H1 (cell line): Measurements from ENCODE around the gene TFEC. TPM values are rescaled to one million over a fixed set of nuclear protein-coding genes. Genes with fewer than 3 reads are reported as not detected.
A peak's percentile ranks its signal among the peaks of the same experiment; 100 is the strongest.

Source experiments
- CTCF ChIA-PET: fragments of 300-600 bp; sonication (Branson Sonifier 250); formaldehyde crosslinking; loops from one replicate; lab custom pipeline; 2021; ENCODE audit not compliant: partially characterized antibody; lab: Charles Lee
- POLR2A ChIA-PET: fragments of 300-600 bp; sonication (Branson Sonifier 250); formaldehyde crosslinking; loops from one replicate; lab custom pipeline; 2021; ENCODE audit warnings: inconsistent platforms; ENCODE audit not compliant: partially characterized antibody; lab: Charles Lee
- DNase-seq, 2 experiments: peaks; one replicate each; pipeline versions ENCODE4 v3.0.0 to v3.0.0-alpha.2; 2010 to 2022; ENCODE audit warnings: low spot score in 2 of 2, low read depth in 1 of 2, mixed read lengths in 1 of 2
- FAIRE-seq: peaks from 2 replicates; lab custom pipeline; 2011; peaks lifted over from hg19 to GRCh38; lab: Jason Lieb, UNC
- H2AFZ ChIP-seq: 2 replicates; pipeline ENCODE4 v1.8.1; 2012; ENCODE audit warnings: low read length, inconsistent platforms
- H2AK5ac ChIP-seq: 2 replicates; pipeline ENCODE4 v1.6.1; 2013; ENCODE audit warnings: low read depth, low read length
- H2BK120ac ChIP-seq: replicated peaks from 2 replicates; pipeline ENCODE3; 2013; ENCODE audit warnings: low read depth, low read length, inconsistent platforms
- H2BK12ac ChIP-seq: 2 replicates; pipeline ENCODE4 v1.6.1; 2013; ENCODE audit warnings: low read depth, low read length
- H2BK15ac ChIP-seq: 2 replicates; pipeline ENCODE4 v1.6.1; 2013; ENCODE audit warnings: low read length
- H2BK20ac ChIP-seq: 2 replicates; pipeline ENCODE4 v1.6.1; 2013; ENCODE audit warnings: low read length
- H2BK5ac ChIP-seq: 2 replicates; pipeline ENCODE4 v1.6.1; 2013; ENCODE audit warnings: low read depth, low read length
- H3K14ac ChIP-seq: 2 replicates; pipeline ENCODE4 v1.6.1; 2013; ENCODE audit warnings: inconsistent platforms; ENCODE audit not compliant: insufficient read length
- H3K18ac ChIP-seq: 2 replicates; pipeline ENCODE4 v1.6.1; 2013; ENCODE audit warnings: low read length; ENCODE audit errors: extremely low read depth
- H3K23ac ChIP-seq: 2 replicates; pipeline ENCODE4 v1.6.1; 2013; ENCODE audit warnings: inconsistent platforms; ENCODE audit not compliant: insufficient read length
- H3K23me2 ChIP-seq: 2 replicates; pipeline ENCODE4 v1.6.1; 2013; ENCODE audit warnings: low read depth, low read length
- H3K27ac ChIP-seq: 2 replicates; pipeline ENCODE4 v1.6.1; 2011; ENCODE audit warnings: low read depth, low read length, inconsistent platforms
- H3K27me3 ChIP-seq, 4 experiments: replicated peaks in 1 of 4; 1 replicate in 1 of 4; 2 replicates in 3 of 4; pipeline versions ENCODE4 v1.6.1 to v1.8.1; 2011 to 2013; ENCODE audit warnings: low read length in 3 of 4, mild to moderate bottlenecking in 3 of 4, inconsistent platforms in 2 of 4, mixed read lengths in 2 of 4, moderate library complexity in 1 of 4; ENCODE audit not compliant: control insufficient read depth in 3 of 4, insufficient read depth in 3 of 4; ENCODE audit errors: extremely low read depth in 1 of 4
- H3K36me3 ChIP-seq, 4 experiments: 2 replicates each; pipeline versions ENCODE4 v1.6.1 to v1.8.1; 2011 to 2013; ENCODE audit warnings: mild to moderate bottlenecking in 4 of 4, low read length in 3 of 4, moderate library complexity in 2 of 4, control low read depth in 1 of 4, inconsistent platforms in 1 of 4; ENCODE audit not compliant: insufficient read depth in 4 of 4, control insufficient read depth in 2 of 4
- H3K4ac ChIP-seq: replicated peaks from 2 replicates; pipeline ENCODE3; 2013; ENCODE audit warnings: low read length, low read depth, mixed read lengths, inconsistent platforms; ENCODE audit not compliant: insufficient read length
- H3K4me1 ChIP-seq, 4 experiments: replicated peaks in 1 of 4; 1 replicate in 1 of 4; 2 replicates in 3 of 4; pipeline versions ENCODE4 v1.6.1 to v1.8.1; 2011 to 2013; ENCODE audit warnings: low read length in 3 of 4, inconsistent platforms in 2 of 4, mixed read lengths in 1 of 4; ENCODE audit not compliant: insufficient read depth in 4 of 4, control insufficient read depth in 3 of 4
- H3K4me2 ChIP-seq, 2 experiments: 2 replicates each; pipeline versions ENCODE4 v1.6.1 to v1.8.1; 2011 to 2013; ENCODE audit warnings: low read depth in 2 of 2, low read length in 2 of 2, control low read depth in 1 of 2, inconsistent platforms in 1 of 2, mild to moderate bottlenecking in 1 of 2; ENCODE audit not compliant: insufficient read depth in 1 of 2
- H3K4me3 ChIP-seq, 4 experiments: fragments of 200-600, 300-600 bp in 1 of 4; sonication (generic), shearing (Covaris generic), sonication (Bioruptor Twin) in 1 of 4; 2 replicates each; pipeline versions ENCODE4 v1.5.1 to v1.8.1; 2011 to 2016; ENCODE audit warnings: low read length in 4 of 4, low read depth in 3 of 4, control low read depth in 2 of 4, inconsistent platforms in 2 of 4, mild to moderate bottlenecking in 2 of 4, mixed read lengths in 1 of 4, moderate library complexity in 1 of 4; ENCODE audit not compliant: insufficient read depth in 2 of 4; ENCODE audit errors: extremely low read depth in 1 of 4
- H3K56ac ChIP-seq: replicated peaks from 2 replicates; pipeline ENCODE3; 2013; ENCODE audit warnings: low read depth, mild to moderate bottlenecking, mixed read lengths, low read length, inconsistent platforms; ENCODE audit not compliant: insufficient read length
- H3K79me1 ChIP-seq: 2 replicates; pipeline ENCODE4 v1.6.1; 2013; ENCODE audit warnings: low read depth, low read length, control low read depth
- H3K79me2 ChIP-seq, 2 experiments: 2 replicates each; pipeline versions ENCODE4 v1.6.1 to v1.8.1; 2012 to 2013; ENCODE audit warnings: low read length in 2 of 2, mild to moderate bottlenecking in 2 of 2, inconsistent platforms in 1 of 2; ENCODE audit not compliant: insufficient read depth in 2 of 2, control insufficient read depth in 1 of 2
- H3K9ac ChIP-seq, 4 experiments: replicated peaks in 1 of 4; 1 replicate in 1 of 4; 2 replicates in 3 of 4; pipeline versions ENCODE4 v1.6.1 to v1.8.1; 2011 to 2013; ENCODE audit warnings: low read depth in 3 of 4, low read length in 3 of 4, control low read depth in 2 of 4, mild to moderate bottlenecking in 2 of 4, moderate library complexity in 2 of 4, inconsistent platforms in 1 of 4; ENCODE audit errors: extremely low read depth in 1 of 4
- H3K9me3 ChIP-seq, 2 experiments: 2 replicates each; pipeline versions ENCODE4 v1.6.1 to v1.8.1; 2012 to 2013; ENCODE audit warnings: mild to moderate bottlenecking in 2 of 2, moderate library complexity in 2 of 2, control low read depth in 1 of 2, inconsistent platforms in 1 of 2, low read depth in 1 of 2, low read length in 1 of 2, mixed read lengths in 1 of 2; ENCODE audit not compliant: insufficient read depth in 2 of 2
- H4K20me1 ChIP-seq, 2 experiments: replicated peaks in 1 of 2; 2 replicates each; pipeline versions ENCODE3 to v1.8.1; 2011 to 2013; ENCODE audit warnings: inconsistent platforms in 2 of 2, low read length in 2 of 2, mild to moderate bottlenecking in 1 of 2; ENCODE audit not compliant: insufficient read depth in 2 of 2, control insufficient read depth in 1 of 2
- H4K5ac ChIP-seq: 2 replicates; pipeline ENCODE4 v1.6.1; 2013; ENCODE audit warnings: low read length, low read depth, mixed read lengths, inconsistent platforms; ENCODE audit not compliant: insufficient read length
- H4K8ac ChIP-seq: 2 replicates; pipeline ENCODE4 v1.8.0; 2013; ENCODE audit warnings: mild to moderate bottlenecking, moderate library complexity, low read length, inconsistent platforms; ENCODE audit not compliant: insufficient read depth; ENCODE audit errors: extremely low read depth
- H4K91ac ChIP-seq: replicated peaks from 2 replicates; pipeline ENCODE3; 2013; ENCODE audit warnings: low read length, mixed read lengths, inconsistent platforms; ENCODE audit not compliant: insufficient read length
- NANOG ChIP-seq: IDR thresholded peaks from 2 replicates; pipeline ENCODE4 v1.6.1; 2011; ENCODE audit warnings: low read length, low read depth, mild to moderate bottlenecking, inconsistent platforms; ENCODE audit not compliant: insufficient read depth, poor library complexity, severe bottlenecking
- SUZ12 ChIP-seq: fragments of 200-600 bp; sonication (generic); IDR thresholded peaks from 2 replicates; pipeline ENCODE4 v1.6.1; 2012; ENCODE audit warnings: mild to moderate bottlenecking, inconsistent platforms, low read length, moderate library complexity, mixed read lengths
- WGBS, 2 experiments: shearing (Covaris generic) in 1 of 2; methylation state at CpG; one replicate each; pipeline versions ENCODE4 v1.1.6 to v1.1.7; 2013 to 2015; ENCODE audit warnings: low lambda C conversion rate in 2 of 2, mixed read lengths in 2 of 2, inconsistent platforms in 1 of 2, low coverage in 1 of 2, missing lambda C conversion rate in 1 of 2; ENCODE audit not compliant: insufficient replicate concordance in 2 of 2, insufficient coverage in 1 of 2, insufficient read length in 1 of 2; ENCODE audit errors: extremely low coverage in 1 of 2, missing lambda C conversion rate in 1 of 2; 5-methylcytosine and 5-hydroxymethylcytosine counted together
- long read RNA-seq, 2 experiments: library from RNA in 1 of 2; library from capped mRNA in 1 of 2; stranded (forward); transcript quantifications; one replicate each; pipeline ENCODE4 v2.0.0, GENCODE V29; 2021; ENCODE audit warnings: inconsistent platforms in 1 of 2
- polyA minus RNA-seq, 3 experiments: library from RNA; depleted of rRNA, polyadenylated mRNA; stranded (reverse); fragments of >200 nt; gene quantifications; 1 replicate in 2 of 3; 2 replicates in 1 of 3; pipeline ENCODE4 v1.2.3, GENCODE V29; 2011
- polyA plus RNA-seq, 7 experiments: library from polyadenylated mRNA; depleted of rRNA in 3 of 7; stranded (reverse) in 5 of 7; unstranded in 2 of 7; fragments of >200 nt in 5 of 7; fragments of 200-250 nt in 2 of 7; gene quantifications; 1 replicate in 5 of 7; 2 replicates in 1 of 7; 4 replicates in 1 of 7; pipeline versions ENCODE4 v1.2.1 to v1.2.3, GENCODE V29; 2011 to 2013; ENCODE audit warnings: missing spikeins in 2 of 7, mixed read lengths in 2 of 7
- total RNA-seq: library from RNA; stranded (reverse); fragmentation: NEBNext Ultra II Directional; extraction: Animal tissue kit (Norgen Biotek cat#: 25700); gene quantifications from 2 replicates; pipeline ENCODE4 v1.2.1, GENCODE V29; 2021

Gene TFEC, protein sequence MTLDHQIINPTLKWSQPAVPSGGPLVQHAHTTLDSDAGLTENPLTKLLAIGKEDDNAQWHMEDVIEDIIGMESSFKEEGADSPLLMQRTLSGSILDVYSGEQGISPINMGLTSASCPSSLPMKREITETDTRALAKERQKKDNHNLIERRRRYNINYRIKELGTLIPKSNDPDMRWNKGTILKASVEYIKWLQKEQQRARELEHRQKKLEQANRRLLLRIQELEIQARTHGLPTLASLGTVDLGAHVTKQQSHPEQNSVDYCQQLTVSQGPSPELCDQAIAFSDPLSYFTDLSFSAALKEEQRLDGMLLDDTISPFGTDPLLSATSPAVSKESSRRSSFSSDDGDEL
- total RNA-seq (not detected in 2 replicates), polyA plus RNA-seq (2011; rRNA removed) (not detected in 2 replicates), polyA minus RNA-seq (2011; rRNA and poly(A)+ RNA removed) (0.32 TPM in 1 of 2 replicates, not detected in the other)
- polyA plus RNA-seq (2011; cell fraction: cytosol; rRNA removed) = 0.06 TPM
- not detected for polyA plus RNA-seq (2011; cell fraction: nucleus; rRNA removed)
- polyA plus RNA-seq (2012, experiment 1 of 2) = not detected in 4 replicates
- not detected for polyA plus RNA-seq (2012, experiment 2 of 2)
- polyA plus RNA-seq (2013, experiment 1 of 2) = 0.02 TPM
- polyA plus RNA-seq (2013, experiment 2 of 2) = 0.06 TPM
- polyA minus RNA-seq (2011; cell fraction: cytosol; rRNA and poly(A)+ RNA removed) = not detected
- polyA minus RNA-seq (2011; cell fraction: nucleus; rRNA and poly(A)+ RNA removed) = not detected
- long read RNA-seq, experiment 1 = 0 reads
- long read RNA-seq, experiment 2 = 0 reads

DNA sequence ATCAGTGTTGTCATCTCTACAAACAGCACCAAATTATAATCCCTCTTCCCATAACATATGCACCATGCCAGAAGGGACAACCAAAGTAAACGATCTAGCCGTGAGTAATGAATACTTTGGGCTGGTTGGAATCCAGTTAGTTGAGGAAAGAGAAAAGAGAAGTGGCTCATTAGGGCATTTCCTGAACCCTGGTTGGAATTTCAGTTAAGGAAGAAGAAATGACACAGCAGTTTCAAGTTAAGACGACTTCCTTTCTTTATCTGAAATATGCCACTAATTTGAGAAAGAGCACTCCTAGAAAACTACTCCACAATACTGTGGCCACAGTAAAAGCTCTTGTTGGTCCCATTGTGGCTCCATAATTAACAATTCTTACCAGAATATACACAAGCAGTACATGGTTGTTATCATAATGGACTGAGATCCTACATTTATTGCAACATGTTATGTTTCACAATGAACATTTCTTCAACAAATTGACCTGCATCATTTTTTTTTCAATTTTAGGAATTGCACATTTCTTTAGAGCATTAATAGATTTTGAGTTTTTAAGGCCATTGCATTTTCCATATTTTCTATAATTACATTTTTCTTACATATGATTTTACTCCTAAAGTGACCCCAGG is at the start of gene TFEC:
Gene TFEC, minus strand, starts transcription at position 113 of the 626 bp plus-strand sequence. CDS start 46,322 bp downstream, outside the sequence.
- Histone ChIP-seq H3K14ac (no peak within 1 kb of the TSS), H3K27ac (no peak within 1 kb of the TSS), H2BK12ac (no peak within 1 kb of the TSS), H3K79me2 (no peaks in the 10 kb centered on the region), H3K4me2 (no peak within 1 kb of the TSS), H2BK5ac (no peak within 1 kb of the TSS), H3K4ac (no peak within 1 kb of the TSS), H3K18ac (no peak within 1 kb of the TSS), H3K23ac (peak within 1 kb of the TSS; percentile 47), H3K9ac (no peak within 1 kb of the TSS), H4K91ac (no peak within 1 kb of the TSS), H3K4me1 (no peaks in the 10 kb centered on the region), H2AFZ (peak within 1 kb of the TSS; percentile 93), H2BK15ac (no peak within 1 kb of the TSS), H3K79me1 (no peaks in the 10 kb centered on the region), H3K36me3 (no peaks in the 10 kb centered on the region)
- TF ChIP-seq SUZ12 (no peak), NANOG (no peak)
- TF ChIP-seq, all 59 proteins: peak for 0
- Histone ChIP-seq H2BK20ac (no peak within 1 kb of the TSS), H2BK120ac (no peak within 1 kb of the TSS), H3K56ac (no peak within 1 kb of the TSS), H3K4me3 (no peak within 1 kb of the TSS), H2AK5ac (no peak within 1 kb of the TSS), H3K27me3 (no peaks in the 10 kb centered on the region), H3K9me3 (no peaks in the 10 kb centered on the region), H4K8ac (no peak within 1 kb of the TSS), H4K20me1 (no peaks in the 10 kb centered on the region), H3K23me2 (no peaks in the 10 kb centered on the region; the same call in 1 of the 2 replicates), H4K5ac (no peak within 1 kb of the TSS)
- ChIA-PET POLR2A (no interaction called here), CTCF (interaction anchor here (0.8 kb wide), 1 partner anchor 19 kb away, joined by 3 read pairs; no protein-coding TSS in a partner anchor)
- FAIRE-seq (no peak), DNase-seq (no peak)
- WGBS, 2 experiments = 91% methylated on average over 3 of the region's 3 CpGs; no CpG with 5 or more reads in 1 of the 2 experiments
